Uterus (tissue), 4 donors: ENCODE data around the gene ESRP2. TPM values are rescaled to one million over a fixed set of nuclear protein-coding genes. Genes with fewer than 3 reads are reported as not detected.

Source experiments
- DNase-seq, 2 donors: peaks; one replicate each; pipeline ENCODE4 v3.0.0-alpha.2; 2019 to 2020
- H3K27ac ChIP-seq, 2 donors: fragments of 200-600 bp; sonication (generic); 1 replicate in 1 of 2; 2 replicates in 1 of 2; pipeline ENCODE4 v1.5.1; 2016 to 2018
- H3K27me3 ChIP-seq, 2 donors: fragments of 200-600 bp; sonication (generic); one replicate each; pipeline ENCODE4 v1.5.1; 2018 to 2019; ENCODE audit warnings: control low read depth in 1 of 2
- H3K36me3 ChIP-seq, 2 donors: fragments of 200-600 bp; sonication (generic); one replicate each; pipeline ENCODE4 v1.5.1; 2019; ENCODE audit warnings: control low read depth in 1 of 2
- H3K4me1 ChIP-seq, 2 donors: fragments of 200-600 bp; sonication (generic); one replicate each; pipeline ENCODE4 v1.5.1; 2018 to 2019; ENCODE audit warnings: control low read depth in 1 of 2
- H3K4me3 ChIP-seq, 2 donors: fragments of 200-600 bp; sonication (generic); 1 replicate in 1 of 2; 2 replicates in 1 of 2; pipeline ENCODE4 v1.5.1; 2018 to 2019; ENCODE audit warnings: mild to moderate bottlenecking in 1 of 2
- H3K9me3 ChIP-seq, 2 donors: fragments of 200-600 bp; sonication (generic); one replicate each; pipeline ENCODE4 v1.5.1; 2019; ENCODE audit warnings: control low read depth in 1 of 2
- POLR2A ChIP-seq, 2 donors: fragments of 450-650 bp; IDR thresholded peaks; one replicate each; pipeline ENCODE4 v1.6.1; 2016; ENCODE audit warnings: antibody characterized with exemption in 2 of 2, mild to moderate bottlenecking in 1 of 2, moderate library complexity in 1 of 2
- intact Hi-C: fragments of 100-400 bp; cut with DNase I; formaldehyde crosslinking; loops from one replicate; pipeline ENCODE4 v1.15.1; 2023; ENCODE audit warnings: low total_unique reads
- total RNA-seq, 4 donors: library from RNA; depleted of rRNA in 3 of 4; stranded (reverse); fragments of >200 nt in 3 of 4; gene quantifications; one replicate each; pipeline versions ENCODE4 v1.1.0 to v1.2.4, GENCODE V29; 2014 to 2023
- TF ChIP-seq, protein P1 (sequence below), 4 experiments: fragments of 200-600 bp in 2 of 4; fragments of 450-650 bp in 2 of 4; sonication (generic) in 2 of 4; IDR thresholded peaks; one replicate each; pipeline ENCODE4 v1.5.1; 2016 to 2019; ENCODE audit warnings: antibody characterized with exemption in 4 of 4, mild to moderate bottlenecking in 2 of 4, moderate library complexity in 1 of 4
- donor health status: DM: yes; HTN: yes; CAD: no.

Gene ESRP2
- total RNA-seq, 4 donors from 2014 or later = 0.26 to 5.3 (median 0.50) TPM

GRCh38 chr16:68238029-68238345, 2.1 kb upstream of the ESRP2 start:
- H3K9me3 ChIP-seq = no peaks in the 10 kb centered on the region
- no peaks in the 10 kb centered on the region for H3K36me3 ChIP-seq
- peaks cover 0 to 13% of the 10 kb centered on the region in 2 donors for H3K4me1 ChIP-seq
- TF ChIP-seq, protein P1, sequence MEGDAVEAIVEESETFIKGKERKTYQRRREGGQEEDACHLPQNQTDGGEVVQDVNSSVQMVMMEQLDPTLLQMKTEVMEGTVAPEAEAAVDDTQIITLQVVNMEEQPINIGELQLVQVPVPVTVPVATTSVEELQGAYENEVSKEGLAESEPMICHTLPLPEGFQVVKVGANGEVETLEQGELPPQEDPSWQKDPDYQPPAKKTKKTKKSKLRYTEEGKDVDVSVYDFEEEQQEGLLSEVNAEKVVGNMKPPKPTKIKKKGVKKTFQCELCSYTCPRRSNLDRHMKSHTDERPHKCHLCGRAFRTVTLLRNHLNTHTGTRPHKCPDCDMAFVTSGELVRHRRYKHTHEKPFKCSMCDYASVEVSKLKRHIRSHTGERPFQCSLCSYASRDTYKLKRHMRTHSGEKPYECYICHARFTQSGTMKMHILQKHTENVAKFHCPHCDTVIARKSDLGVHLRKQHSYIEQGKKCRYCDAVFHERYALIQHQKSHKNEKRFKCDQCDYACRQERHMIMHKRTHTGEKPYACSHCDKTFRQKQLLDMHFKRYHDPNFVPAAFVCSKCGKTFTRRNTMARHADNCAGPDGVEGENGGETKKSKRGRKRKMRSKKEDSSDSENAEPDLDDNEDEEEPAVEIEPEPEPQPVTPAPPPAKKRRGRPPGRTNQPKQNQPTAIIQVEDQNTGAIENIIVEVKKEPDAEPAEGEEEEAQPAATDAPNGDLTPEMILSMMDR (IDR thresholded peaks at IDR 0.05) = no peak
- TF ChIP-seq POLR2A (IDR thresholded peaks at IDR 0.05) = no peak
- no peaks in the 10 kb centered on the region for H3K27me3 ChIP-seq
- no peak for DNase-seq
- peak overlapping the region; percentile 64 to 76 for H3K27ac ChIP-seq
- H3K4me3 ChIP-seq = peak overlapping the region; percentile 43 to 62
- intact Hi-C loops = no loop called here

DNA sequence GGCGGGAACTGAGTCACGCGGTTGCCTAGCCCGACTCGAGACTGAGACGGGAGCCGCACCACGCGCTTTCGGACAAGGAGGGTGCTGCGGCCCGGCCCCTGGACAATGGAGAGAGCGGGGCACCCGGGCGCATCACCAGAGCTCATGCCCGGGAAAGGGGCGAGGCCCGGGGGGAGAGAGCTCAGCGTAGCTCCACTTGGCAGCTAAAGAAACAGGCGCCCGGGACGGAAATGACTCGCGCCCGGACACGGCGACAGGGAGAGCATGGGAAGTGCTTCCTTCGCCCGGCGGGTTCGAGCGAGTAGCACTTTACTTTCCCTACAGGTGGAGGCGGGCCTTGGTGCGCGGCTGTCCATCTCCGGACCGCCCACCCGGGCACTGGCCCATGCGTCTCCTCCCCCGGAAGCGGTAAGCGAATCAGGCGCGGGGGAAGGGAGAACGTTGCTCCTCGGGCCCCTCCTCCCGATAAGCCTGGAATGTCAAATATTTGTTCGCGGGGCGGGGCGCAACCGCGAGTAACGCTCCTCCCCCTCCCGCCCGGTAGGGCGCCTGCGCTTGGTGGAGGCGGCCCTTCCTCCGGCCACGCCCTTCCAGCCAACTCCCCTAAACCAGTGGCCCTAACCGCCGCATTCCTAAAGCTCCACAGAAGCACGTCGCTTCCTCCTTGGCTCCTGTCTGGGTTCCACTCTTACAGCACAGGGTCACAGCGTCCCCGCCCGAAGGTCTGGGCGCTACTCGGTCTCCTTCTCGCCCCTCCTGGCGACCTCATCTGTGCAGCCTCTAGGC, 1.5 kb upstream of the ESRP2 start:
- Histone ChIP-seq H3K36me3 (no peaks in the 10 kb centered on the region), H3K9me3 (no peaks in the 10 kb centered on the region), H3K4me1 (peaks cover 0 to 13% of the 10 kb centered on the region in 2 donors), H3K4me3 (peak overlapping the region; percentile 43 to 62), H3K27ac (peak overlapping the region; percentile 64 to 79), H3K27me3 (no peaks in the 10 kb centered on the region)
- intact Hi-C loops = no loop called here
- TF ChIP-seq, protein P1 (IDR thresholded peaks at IDR 0.05) = peak in 2 of 4 experiments; percentile 22 to 30
- TF ChIP-seq POLR2A (IDR thresholded peaks at IDR 0.05) = peak; percentile 70 to 88
- DNase-seq = peak; percentile 97 to 99

GRCh38 chr16:68236826-68237242, 907 bp upstream of the ESRP2 start:
- Histone ChIP-seq H3K27me3 (no peaks in the 10 kb centered on the region), H3K36me3 (no peaks in the 10 kb centered on the region), H3K4me3 (peak overlapping the region; percentile 43 to 62), H3K9me3 (no peaks in the 10 kb centered on the region), H3K4me1 (peaks cover 0 to 13% of the 10 kb centered on the region in 2 donors), H3K27ac (peak overlapping the region; percentile 64 to 79)
- no peak for DNase-seq
- no peak for TF ChIP-seq POLR2A (IDR thresholded peaks at IDR 0.05)
- TF ChIP-seq, protein P1 (IDR thresholded peaks at IDR 0.05) = no peak
- intact Hi-C loops = no loop called here

GRCh38 chr16:68236137-68236825, 354 bp upstream of the ESRP2 start:
- peak in 1 of 2 donors; percentile 57 for TF ChIP-seq POLR2A (IDR thresholded peaks at IDR 0.05)
- TF ChIP-seq, protein P1 (IDR thresholded peaks at IDR 0.05) = no peak
- intact Hi-C loops = no loop called here

More at GRCh38 chr16:68236137-68236825, 354 bp upstream of the ESRP2 start:
- DNase-seq = peak in 1 of 2 donors; percentile 35
- H3K27me3 ChIP-seq = no peaks in the 10 kb centered on the region
- H3K36me3 ChIP-seq = no peaks in the 10 kb centered on the region
- no peaks in the 10 kb centered on the region for H3K9me3 ChIP-seq
- H3K4me3 ChIP-seq = peak overlapping the region in 1 of 2 donors; percentile 23
- H3K27ac ChIP-seq = peak overlapping the region in 1 of 2 donors; percentile 79
- peaks cover 0 to 13% of the 10 kb centered on the region in 2 donors for H3K4me1 ChIP-seq
